K562 (cell line): ENCODE measurements around the gene DCXR. TPM values are rescaled to one million over a fixed set of nuclear protein-coding genes. Genes with fewer than 3 reads are reported as not detected.

Experiments
- EHMT2 ChIP-seq: fragments of 450-650 bp; IDR thresholded peaks from 2 replicates; pipeline ENCODE4 v1.6.1; 2018; ENCODE audit warnings: antibody characterized with exemption
- ETV5 ChIP-seq: sonication (generic); formaldehyde crosslinking; IDR thresholded peaks from 2 replicates; pipeline ENCODE4 v1.4.0; 2020; ENCODE audit warnings: low read depth, mild to moderate bottlenecking, missing genetic modification reagents
- IRF2 ChIP-seq: sonication (generic); formaldehyde crosslinking; IDR thresholded peaks from 2 replicates; pipeline ENCODE4 v1.8.1; 2022; ENCODE audit warnings: mild to moderate bottlenecking, missing genetic modification reagents
- KDM4B ChIP-seq, 2 experiments: fragments of 450-650 bp in 1 of 2; sonication (generic) in 1 of 2; IDR thresholded peaks; 2 replicates each; pipeline ENCODE4 v1.6.1; 2016 to 2017; ENCODE audit warnings: borderline replicate concordance in 2 of 2, antibody characterized with exemption in 1 of 2, low read depth in 1 of 2, mild to moderate bottlenecking in 1 of 2
- NR2C2 ChIP-seq, 2 experiments: fragments of 200-800 bp in 1 of 2; sonication (Bioruptor generic) in 1 of 2; sonication (generic) in 1 of 2; formaldehyde crosslinking in 1 of 2; IDR thresholded peaks; 2 replicates each; pipeline versions ENCODE4 v1.6.1 to v1.8.0; 2016 to 2022; ENCODE audit warnings: mild to moderate bottlenecking in 1 of 2, missing compliant biosample characterization in 1 of 2, missing genetic modification characterization in 1 of 2, missing genetic modification reagents in 1 of 2
- PHB2 ChIP-seq: fragments of 450-650 bp; IDR thresholded peaks from 2 replicates; pipeline ENCODE4 v1.6.1; 2017; ENCODE audit warnings: low read depth
- SP2 ChIP-seq: IDR thresholded peaks from 2 replicates; pipeline ENCODE4 v1.6.1; 2011; ENCODE audit warnings: mild to moderate bottlenecking, low read depth, low read length, moderate library complexity; ENCODE audit not compliant: poor library complexity, severe bottlenecking; ENCODE audit errors: extremely low read depth
- TBL1XR1 ChIP-seq, 2 experiments: IDR thresholded peaks; 2 replicates each; pipeline ENCODE4 v1.6.1; 2012; ENCODE audit warnings: improper control_type of control experiment in 2 of 2, low read length in 2 of 2, mild to moderate bottlenecking in 1 of 2
- THRA ChIP-seq: fragments of 450-650 bp; IDR thresholded peaks from 2 replicates; pipeline ENCODE4 v1.6.1; 2017; ENCODE audit warnings: mild to moderate bottlenecking, moderate library complexity
- ZBTB11 ChIP-seq, 3 experiments: fragments of 200-800 bp in 1 of 3; fragments of 250-450 bp in 1 of 3; fragments of 450-650 bp in 1 of 3; sonication (Bioruptor Pico) in 1 of 3; sonication (Bioruptor generic) in 1 of 3; formaldehyde crosslinking in 1 of 3; IDR thresholded peaks; 2 replicates each; pipeline versions ENCODE4 v1.6.1 to v1.8.0; 2016 to 2022; ENCODE audit warnings: mild to moderate bottlenecking in 2 of 3, missing genetic modification characterization in 2 of 3, missing compliant biosample characterization in 1 of 3, moderate library complexity in 1 of 3
- polyA plus RNA-seq, 8 experiments: library from polyadenylated mRNA; depleted of rRNA in 4 of 8; stranded (reverse) in 5 of 8; unstranded in 3 of 8; fragments of >200 nt; fragmentation: Nextera tagmentation in 2 of 8; fragmentation: Illumina TruSeq in 1 of 8; extraction: Ambion mirVana in 2 of 8; extraction: Trizol in 1 of 8; gene quantifications; 2 replicates each; pipeline versions ENCODE4 v1.2.1 to v1.2.3, GENCODE V29; 2011 to 2014; ENCODE audit warnings: inconsistent platforms in 1 of 8, missing spikeins in 1 of 8
- total RNA-seq, 7 experiments: library from RNA; depleted of rRNA in 6 of 7; stranded (reverse); fragments of >200 nt in 6 of 7; fragmentation: Illumina TruSeq in 2 of 7; extraction: Trizol in 2 of 7; gene quantifications; 2 replicates each; pipeline versions ENCODE4 v1.2.1 to v1.2.3, GENCODE V29; 2011 to 2021; ENCODE audit warnings: low replicate concordance in 1 of 7
- TF ChIP-seq, protein P1 (sequence below), 2 experiments: fragments of 450-650 bp in 1 of 2; sonication (generic) in 1 of 2; formaldehyde crosslinking in 1 of 2; IDR thresholded peaks; 2 replicates each; pipeline versions ENCODE4 v1.7.1 to v1.9.0; 2016 to 2022; ENCODE audit warnings: inconsistent platforms in 1 of 2, mild to moderate bottlenecking in 1 of 2, missing genetic modification reagents in 1 of 2

Gene DCXR
- total and polyA plus RNA-seq, 9 of the 15 experiments (the other 6 are each of a cell fraction or from before 2014, with no cell fraction given), result 21.3 to 274 (median 156) TPM

DNA sequence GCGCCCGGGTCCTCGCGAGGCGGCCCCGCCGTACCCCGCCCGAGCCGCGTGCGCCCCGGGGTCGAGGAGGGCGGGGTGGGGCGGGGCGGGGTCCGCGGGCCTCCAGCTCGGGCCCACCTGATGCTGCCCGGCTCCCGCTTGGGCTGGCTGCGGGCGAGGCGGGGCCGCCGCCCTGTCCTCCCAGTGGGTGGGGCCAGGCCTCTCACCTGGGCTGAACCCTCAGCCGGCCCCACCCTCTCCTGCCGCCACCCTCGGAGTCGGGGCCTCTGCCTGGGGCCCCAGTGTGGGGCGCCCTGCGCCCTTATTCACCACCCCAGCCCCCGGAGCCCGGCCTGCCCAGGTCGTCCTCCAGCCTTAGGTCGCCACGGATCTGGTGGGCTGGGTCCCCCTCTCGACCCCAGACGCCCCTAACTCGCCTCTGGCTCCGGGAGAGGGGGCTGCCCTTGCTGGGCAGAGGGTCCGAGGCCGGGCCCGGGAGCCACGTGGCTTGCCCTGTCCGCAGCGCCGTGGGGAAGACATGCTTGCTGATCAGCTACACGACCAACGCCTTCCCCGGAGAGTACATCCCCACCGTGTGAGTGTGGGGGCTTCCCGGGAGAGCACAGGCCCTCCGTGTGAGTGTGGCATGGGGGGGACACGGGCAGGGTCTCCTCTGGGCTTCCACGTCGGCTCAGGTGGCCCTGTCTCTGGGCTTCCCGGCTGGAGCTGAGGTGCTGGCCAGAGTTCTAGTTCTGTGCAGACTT lies 5.4 kb downstream of the DCXR start (continued):
- TF ChIP-seq, protein P1, sequence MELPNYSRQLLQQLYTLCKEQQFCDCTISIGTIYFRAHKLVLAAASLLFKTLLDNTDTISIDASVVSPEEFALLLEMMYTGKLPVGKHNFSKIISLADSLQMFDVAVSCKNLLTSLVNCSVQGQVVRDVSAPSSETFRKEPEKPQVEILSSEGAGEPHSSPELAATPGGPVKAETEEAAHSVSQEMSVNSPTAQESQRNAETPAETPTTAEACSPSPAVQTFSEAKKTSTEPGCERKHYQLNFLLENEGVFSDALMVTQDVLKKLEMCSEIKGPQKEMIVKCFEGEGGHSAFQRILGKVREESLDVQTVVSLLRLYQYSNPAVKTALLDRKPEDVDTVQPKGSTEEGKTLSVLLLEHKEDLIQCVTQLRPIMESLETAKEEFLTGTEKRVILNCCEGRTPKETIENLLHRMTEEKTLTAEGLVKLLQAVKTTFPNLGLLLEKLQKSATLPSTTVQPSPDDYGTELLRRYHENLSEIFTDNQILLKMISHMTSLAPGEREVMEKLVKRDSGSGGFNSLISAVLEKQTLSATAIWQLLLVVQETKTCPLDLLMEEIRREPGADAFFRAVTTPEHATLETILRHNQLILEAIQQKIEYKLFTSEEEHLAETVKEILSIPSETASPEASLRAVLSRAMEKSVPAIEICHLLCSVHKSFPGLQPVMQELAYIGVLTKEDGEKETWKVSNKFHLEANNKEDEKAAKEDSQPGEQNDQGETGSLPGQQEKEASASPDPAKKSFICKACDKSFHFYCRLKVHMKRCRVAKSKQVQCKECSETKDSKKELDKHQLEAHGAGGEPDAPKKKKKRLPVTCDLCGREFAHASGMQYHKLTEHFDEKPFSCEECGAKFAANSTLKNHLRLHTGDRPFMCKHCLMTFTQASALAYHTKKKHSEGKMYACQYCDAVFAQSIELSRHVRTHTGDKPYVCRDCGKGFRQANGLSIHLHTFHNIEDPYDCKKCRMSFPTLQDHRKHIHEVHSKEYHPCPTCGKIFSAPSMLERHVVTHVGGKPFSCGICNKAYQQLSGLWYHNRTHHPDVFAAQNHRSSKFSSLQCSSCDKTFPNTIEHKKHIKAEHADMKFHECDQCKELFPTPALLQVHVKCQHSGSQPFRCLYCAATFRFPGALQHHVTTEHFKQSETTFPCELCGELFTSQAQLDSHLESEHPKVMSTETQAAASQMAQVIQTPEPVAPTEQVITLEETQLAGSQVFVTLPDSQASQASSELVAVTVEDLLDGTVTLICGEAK (IDR thresholded peaks at IDR 0.05), result peak; percentile 44; the same call in 1 of the 2 replicates
- TF ChIP-seq, protein P1 (CRISPR knock-in tag; IDR thresholded peaks at IDR 0.05), result no peak
- TF ChIP-seq KDM4B (IDR thresholded peaks at IDR 0.05; ENCODE audit: borderline replicate concordance in 2 of 2, low read depth in 1 of 2) (no peak), PHB2 (no peak), TBL1XR1 (IDR thresholded peaks at IDR 0.05; ENCODE audit: low read length in 2 of 2) (no peak), IRF2 (CRISPR knock-in tag) (no peak), EHMT2 (no peak), SP2 (no peak), NR2C2 (CRISPR knock-in tag; IDR thresholded peaks at IDR 0.05) (no peak), NR2C2 (tag; IDR thresholded peaks at IDR 0.05) (no peak), ETV5 (CRISPR knock-in tag) (no peak), ZBTB11 (CRISPR knock-in tag; IDR thresholded peaks at IDR 0.05) (no peak; a peak in 1 of 6 replicates), THRA (no peak)
